ENCODE measurements around the gene MYO1D.

Gene MYO1D

GRCh38 chr17:32769846-32770245, 107.1 kb downstream of the MYO1D start:
- no peak overlapping the region for H2BK5ac ChIP-seq (ENCODE audit: low read length)
- no peaks in the 10 kb centered on the region for H3K79me1 ChIP-seq (ENCODE audit: low read depth, low read length)
- no peak overlapping the region for H2BK15ac ChIP-seq (ENCODE audit: low read length)
- no peak overlapping the region for H2BK12ac ChIP-seq (ENCODE audit: low read length)
- H4K91ac ChIP-seq (ENCODE audit: low read depth, low read length, poor library complexity) = no peak overlapping the region
- no peak for DNase-seq (ENCODE audit: low spot score)
- no peak overlapping the region for H3K18ac ChIP-seq (ENCODE audit: low read length)
- H3K9me3 ChIP-seq (replicated peaks in 1 of 2; ENCODE audit: control insufficient read depth in 2 of 2, insufficient read depth in 1 of 2, low read depth in 1 of 2, low read length in 2 of 2) = no peaks in the 10 kb centered on the region
- no peak overlapping the region for H2AK5ac ChIP-seq (ENCODE audit: low read depth, low read length)
- no peak overlapping the region for H4K8ac ChIP-seq (ENCODE audit: low read depth, low read length)
- H3K27ac ChIP-seq (replicated peaks; ENCODE audit: low read length) = no peak overlapping the region
- peaks cover 0 to 3% of the 10 kb centered on the region in 2 donors for H3K4me1 ChIP-seq (ENCODE audit: control insufficient read depth in 2 of 2, insufficient read depth in 1 of 2, low read depth in 1 of 2, low read length in 2 of 2)
- no peak overlapping the region for H3K9ac ChIP-seq (ENCODE audit: low read depth, low read length, poor library complexity)
- no peak overlapping the region for H3K14ac ChIP-seq (ENCODE audit: low read length)
- no peak overlapping the region for H3K4me3 ChIP-seq (ENCODE audit: low read length in 2 of 2)
- no peak overlapping the region for H2BK120ac ChIP-seq (ENCODE audit: low read depth, low read length)
- no peaks in the 10 kb centered on the region for H3K36me3 ChIP-seq (replicated peaks in 1 of 2; ENCODE audit: control insufficient read depth in 2 of 2, insufficient read depth in 2 of 2, low read length in 2 of 2)
- H3K4ac ChIP-seq (ENCODE audit: low read length) = no peak overlapping the region
- WGBS, 2 donors (ENCODE audit: extremely low coverage in 2 of 2, insufficient read length in 2 of 2, insufficient replicate concordance in 1 of 2) = no CpG with 5 or more reads among the region's 3 CpGs
- no peak overlapping the region for H3K4me2 ChIP-seq (ENCODE audit: insufficient read depth, low read length, poor library complexity, severe bottlenecking)
- H3K27me3 ChIP-seq (ENCODE audit: control insufficient read depth in 3 of 3, insufficient read depth in 3 of 3, low read depth in 1 of 3, low read length in 3 of 3) = no peaks in the 10 kb centered on the region
- H2AFZ ChIP-seq (ENCODE audit: low read length) = no peak overlapping the region
- no peak overlapping the region for H3K23ac ChIP-seq (ENCODE audit: low read depth, low read length, poor library complexity)

DNA sequence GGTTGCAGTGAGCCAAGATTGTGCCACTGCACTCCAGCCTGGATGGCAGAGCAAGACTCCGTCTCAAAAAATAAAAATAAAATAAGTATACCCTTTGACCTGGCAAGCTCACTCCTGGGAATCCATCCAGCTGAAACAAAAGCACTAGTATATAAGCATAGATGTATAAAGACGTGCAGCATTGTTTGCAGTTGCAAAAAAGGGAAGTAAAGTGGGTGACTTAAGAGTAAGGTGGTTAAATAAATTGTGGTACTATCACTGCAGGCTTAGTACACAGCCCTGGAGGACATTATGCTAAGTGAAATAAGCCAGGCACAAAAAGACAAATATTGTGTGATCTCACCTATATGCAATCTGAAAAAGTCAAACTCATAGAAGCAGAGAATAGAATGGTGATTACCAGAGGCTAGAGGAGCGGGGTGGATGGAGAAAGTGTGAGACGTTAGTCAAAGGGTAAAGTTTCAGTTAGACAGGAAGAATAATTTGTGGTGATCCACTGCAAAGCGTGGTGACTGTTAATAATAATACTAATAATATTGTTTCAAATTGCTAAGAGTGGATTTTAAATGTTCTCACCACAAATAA, 113.0 kb downstream of the MYO1D start:
- no peak overlapping the region for H3K27ac ChIP-seq (replicated peaks; ENCODE audit: low read length)
- H4K91ac ChIP-seq (ENCODE audit: low read depth, low read length, poor library complexity) = no peak overlapping the region
- no peak overlapping the region for H3K23ac ChIP-seq (ENCODE audit: low read depth, low read length, poor library complexity)
- no peak overlapping the region for H2AK5ac ChIP-seq (ENCODE audit: low read depth, low read length)
- no peak overlapping the region for H3K4me3 ChIP-seq (ENCODE audit: low read length in 2 of 2)
- 100% methylated on average over 1 of the region's 5 CpGs; no CpG with 5 or more reads in 1 of the 2 donors for WGBS, 2 donors (ENCODE audit: extremely low coverage in 2 of 2, insufficient read length in 2 of 2, insufficient replicate concordance in 1 of 2)
- no peak overlapping the region for H3K4me2 ChIP-seq (ENCODE audit: insufficient read depth, low read length, poor library complexity, severe bottlenecking)
- H3K79me1 ChIP-seq (ENCODE audit: low read depth, low read length) = no peaks in the 10 kb centered on the region
- no peak overlapping the region for H3K4ac ChIP-seq (ENCODE audit: low read length)
- peaks cover 0 to 2% of the 10 kb centered on the region in 2 donors for H3K4me1 ChIP-seq (ENCODE audit: control insufficient read depth in 2 of 2, insufficient read depth in 1 of 2, low read depth in 1 of 2, low read length in 2 of 2)
- H2AFZ ChIP-seq (ENCODE audit: low read length) = no peak overlapping the region
- H4K8ac ChIP-seq (ENCODE audit: low read depth, low read length) = no peak overlapping the region
- H2BK5ac ChIP-seq (ENCODE audit: low read length) = no peak overlapping the region
- H3K27me3 ChIP-seq (ENCODE audit: control insufficient read depth in 3 of 3, insufficient read depth in 3 of 3, low read depth in 1 of 3, low read length in 3 of 3) = no peaks in the 10 kb centered on the region
- no peak overlapping the region for H2BK15ac ChIP-seq (ENCODE audit: low read length)
- no peaks in the 10 kb centered on the region for H3K36me3 ChIP-seq (replicated peaks in 1 of 2; ENCODE audit: control insufficient read depth in 2 of 2, insufficient read depth in 2 of 2, low read length in 2 of 2)
- no peak overlapping the region for H3K14ac ChIP-seq (ENCODE audit: low read length)
- H3K9me3 ChIP-seq (replicated peaks in 1 of 2; ENCODE audit: control insufficient read depth in 2 of 2, insufficient read depth in 1 of 2, low read depth in 1 of 2, low read length in 2 of 2) = no peaks in the 10 kb centered on the region
- no peak overlapping the region for H2BK120ac ChIP-seq (ENCODE audit: low read depth, low read length)
- H3K9ac ChIP-seq (ENCODE audit: low read depth, low read length, poor library complexity) = no peak overlapping the region
- H2BK12ac ChIP-seq (ENCODE audit: low read length) = no peak overlapping the region
- no peak overlapping the region for H3K18ac ChIP-seq (ENCODE audit: low read length)
- DNase-seq (ENCODE audit: low spot score) = no peak

- no peak overlapping the region for H3K14ac ChIP-seq (ENCODE audit: low read length)
- H3K27ac ChIP-seq (replicated peaks; ENCODE audit: low read length) = no peak overlapping the region
- no peak overlapping the region for H2AK5ac ChIP-seq (ENCODE audit: low read depth, low read length)
- no peaks in the 10 kb centered on the region for H3K27me3 ChIP-seq (ENCODE audit: control insufficient read depth in 3 of 3, insufficient read depth in 3 of 3, low read depth in 1 of 3, low read length in 3 of 3)
- H2BK120ac ChIP-seq (ENCODE audit: low read depth, low read length) = no peak overlapping the region
- no peak overlapping the region for H3K4me3 ChIP-seq (ENCODE audit: low read length in 2 of 2)
- no peak overlapping the region for H4K8ac ChIP-seq (ENCODE audit: low read depth, low read length)
- H3K4me1 ChIP-seq (ENCODE audit: control insufficient read depth in 2 of 2, insufficient read depth in 1 of 2, low read depth in 1 of 2, low read length in 2 of 2) = no peaks in the 10 kb centered on the region
- H3K18ac ChIP-seq (ENCODE audit: low read length) = no peak overlapping the region
- no peak overlapping the region for H3K9ac ChIP-seq (ENCODE audit: low read depth, low read length, poor library complexity)
- no peak overlapping the region for H3K23ac ChIP-seq (ENCODE audit: low read depth, low read length, poor library complexity)
- H2BK15ac ChIP-seq (ENCODE audit: low read length) = no peak overlapping the region
- no peak overlapping the region for H2BK12ac ChIP-seq (ENCODE audit: low read length)
- H3K36me3 ChIP-seq (replicated peaks in 1 of 2; ENCODE audit: control insufficient read depth in 2 of 2, insufficient read depth in 2 of 2, low read length in 2 of 2) = no peaks in the 10 kb centered on the region
- no peak overlapping the region for H2AFZ ChIP-seq (ENCODE audit: low read length)
- H2BK5ac ChIP-seq (ENCODE audit: low read length) = no peak overlapping the region
- no peaks in the 10 kb centered on the region for H3K9me3 ChIP-seq (replicated peaks in 1 of 2; ENCODE audit: control insufficient read depth in 2 of 2, insufficient read depth in 1 of 2, low read depth in 1 of 2, low read length in 2 of 2)
- H3K79me1 ChIP-seq (ENCODE audit: low read depth, low read length) = no peaks in the 10 kb centered on the region
- no peak for DNase-seq (ENCODE audit: low spot score)
- no peak overlapping the region for H3K4ac ChIP-seq (ENCODE audit: low read length)
- no peak overlapping the region for H3K4me2 ChIP-seq (ENCODE audit: insufficient read depth, low read length, poor library complexity, severe bottlenecking)
- no peak overlapping the region for H4K91ac ChIP-seq (ENCODE audit: low read depth, low read length, poor library complexity)
Observed at GRCh38 chr17:32759476-32759875, 117.4 kb downstream of the MYO1D start.

- H4K8ac ChIP-seq (ENCODE audit: low read depth, low read length) = no peak overlapping the region
- H3K4ac ChIP-seq (ENCODE audit: low read length) = no peak overlapping the region
- no peak overlapping the region for H3K4me2 ChIP-seq (ENCODE audit: insufficient read depth, low read length, poor library complexity, severe bottlenecking)
- no peaks in the 10 kb centered on the region for H3K4me1 ChIP-seq (ENCODE audit: control insufficient read depth in 2 of 2, insufficient read depth in 1 of 2, low read depth in 1 of 2, low read length in 2 of 2)
- H3K23ac ChIP-seq (ENCODE audit: low read depth, low read length, poor library complexity) = no peak overlapping the region
- H2AK5ac ChIP-seq (ENCODE audit: low read depth, low read length) = no peak overlapping the region
- H3K36me3 ChIP-seq (replicated peaks in 1 of 2; ENCODE audit: control insufficient read depth in 2 of 2, insufficient read depth in 2 of 2, low read length in 2 of 2) = no peaks in the 10 kb centered on the region
- H3K9me3 ChIP-seq (replicated peaks in 1 of 2; ENCODE audit: control insufficient read depth in 2 of 2, insufficient read depth in 1 of 2, low read depth in 1 of 2, low read length in 2 of 2) = no peaks in the 10 kb centered on the region
- no peak overlapping the region for H4K91ac ChIP-seq (ENCODE audit: low read depth, low read length, poor library complexity)
- H2BK5ac ChIP-seq (ENCODE audit: low read length) = no peak overlapping the region
- H3K14ac ChIP-seq (ENCODE audit: low read length) = no peak overlapping the region
- H3K27me3 ChIP-seq (ENCODE audit: control insufficient read depth in 3 of 3, insufficient read depth in 3 of 3, low read depth in 1 of 3, low read length in 3 of 3) = no peaks in the 10 kb centered on the region
- no peak overlapping the region for H3K27ac ChIP-seq (replicated peaks; ENCODE audit: low read length)
- no peak overlapping the region for H2BK120ac ChIP-seq (ENCODE audit: low read depth, low read length)
- H3K4me3 ChIP-seq (ENCODE audit: low read length in 2 of 2) = no peak overlapping the region
- no CpG with 5 or more reads among the region's 1 CpG for WGBS, 2 donors (ENCODE audit: extremely low coverage in 2 of 2, insufficient read length in 2 of 2, insufficient replicate concordance in 1 of 2)
- H2BK12ac ChIP-seq (ENCODE audit: low read length) = no peak overlapping the region
- DNase-seq (ENCODE audit: low spot score) = no peak
- no peak overlapping the region for H2AFZ ChIP-seq (ENCODE audit: low read length)
- H3K79me1 ChIP-seq (ENCODE audit: low read depth, low read length) = no peaks in the 10 kb centered on the region
- no peak overlapping the region for H2BK15ac ChIP-seq (ENCODE audit: low read length)
- H3K18ac ChIP-seq (ENCODE audit: low read length) = no peak overlapping the region
- H3K9ac ChIP-seq (ENCODE audit: low read depth, low read length, poor library complexity) = no peak overlapping the region
Observed at GRCh38 chr17:32757963-32758362, 119.0 kb downstream of the MYO1D start.
